T-helper 1 cell treated with Interleukin-12 subunit alpha and Interleukin-12 subunit beta and Interleukin-4 antibody, amounts not matched to agents 30 ng/mL and 1 ng/mL, for 36 hours (primary cell): Measurements from ENCODE around the gene SLIT3. TPM values are rescaled to one million over a fixed set of nuclear protein-coding genes. Genes with fewer than 3 reads are reported as not detected.
"Not testable (repeated sequence)": the region's sequence is repeated elsewhere in the genome, so short reads cannot be mapped to it uniquely, and the experiment has no call there.

Experiments
- intact Hi-C: fragments of 100-400 bp; cut with micrococcal nuclease; formaldehyde crosslinking; loops from one replicate; pipeline ENCODE4 v1.15.1; 2024
- total RNA-seq: library from RNA; stranded (reverse); gene quantifications from 2 replicates; pipeline ENCODE4 v1.2.3, GENCODE V29; 2022

SLIT3 gene
- total RNA-seq, 1 donor from 2014 or later, result not detected

DNA sequence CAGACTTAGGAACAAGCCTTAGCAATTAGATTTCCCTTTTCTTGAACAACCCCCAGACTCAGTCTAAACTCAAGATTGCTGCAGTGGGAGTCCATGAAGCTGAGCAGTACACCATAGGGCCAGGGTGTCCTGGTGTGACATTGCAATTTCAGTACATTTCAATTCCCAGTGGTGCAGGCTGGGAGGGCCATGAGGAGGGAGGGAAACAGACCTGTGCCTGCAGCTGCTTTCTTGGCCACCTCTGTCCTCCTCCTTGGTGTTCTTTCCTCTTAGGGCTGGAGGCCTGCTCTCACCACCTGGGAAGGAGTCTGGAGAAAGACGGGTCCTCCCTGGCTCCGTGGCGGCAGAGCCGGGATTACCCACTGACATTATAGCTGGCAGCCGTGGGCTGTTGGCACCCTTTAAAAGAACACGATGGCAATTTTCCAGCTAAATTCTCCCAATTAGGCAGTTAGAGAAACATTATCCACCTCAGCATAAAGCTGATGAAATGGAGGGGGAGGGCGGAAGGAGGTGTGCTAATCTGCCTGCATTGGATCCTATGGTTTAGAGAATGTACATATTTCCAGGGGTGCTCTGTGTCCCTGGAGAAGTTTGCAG, 186.4 kb downstream of the SLIT3 start:
- intact Hi-C loops, result no loop called here

DNA sequence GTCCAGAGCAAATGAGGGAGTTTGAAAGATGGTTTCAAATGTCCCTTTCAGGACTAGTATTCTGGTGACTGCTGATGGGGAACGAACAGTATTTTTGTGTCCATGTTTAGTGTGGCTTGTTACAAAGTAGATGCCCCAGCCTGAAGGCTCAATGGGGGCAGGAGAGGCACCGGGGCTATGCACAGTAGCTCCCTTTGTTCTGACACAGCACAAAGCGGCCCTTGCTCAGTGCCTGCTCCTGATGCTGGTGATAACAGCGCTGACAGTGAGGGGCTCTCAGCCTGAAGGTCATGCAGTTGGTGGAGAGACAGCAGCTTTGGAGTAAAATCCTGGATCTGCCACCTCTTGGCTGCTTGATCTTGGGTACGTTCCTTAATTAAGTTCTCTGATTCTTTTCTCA, 188.9 kb downstream of the SLIT3 start:
- intact Hi-C loops, result no loop called here

DNA sequence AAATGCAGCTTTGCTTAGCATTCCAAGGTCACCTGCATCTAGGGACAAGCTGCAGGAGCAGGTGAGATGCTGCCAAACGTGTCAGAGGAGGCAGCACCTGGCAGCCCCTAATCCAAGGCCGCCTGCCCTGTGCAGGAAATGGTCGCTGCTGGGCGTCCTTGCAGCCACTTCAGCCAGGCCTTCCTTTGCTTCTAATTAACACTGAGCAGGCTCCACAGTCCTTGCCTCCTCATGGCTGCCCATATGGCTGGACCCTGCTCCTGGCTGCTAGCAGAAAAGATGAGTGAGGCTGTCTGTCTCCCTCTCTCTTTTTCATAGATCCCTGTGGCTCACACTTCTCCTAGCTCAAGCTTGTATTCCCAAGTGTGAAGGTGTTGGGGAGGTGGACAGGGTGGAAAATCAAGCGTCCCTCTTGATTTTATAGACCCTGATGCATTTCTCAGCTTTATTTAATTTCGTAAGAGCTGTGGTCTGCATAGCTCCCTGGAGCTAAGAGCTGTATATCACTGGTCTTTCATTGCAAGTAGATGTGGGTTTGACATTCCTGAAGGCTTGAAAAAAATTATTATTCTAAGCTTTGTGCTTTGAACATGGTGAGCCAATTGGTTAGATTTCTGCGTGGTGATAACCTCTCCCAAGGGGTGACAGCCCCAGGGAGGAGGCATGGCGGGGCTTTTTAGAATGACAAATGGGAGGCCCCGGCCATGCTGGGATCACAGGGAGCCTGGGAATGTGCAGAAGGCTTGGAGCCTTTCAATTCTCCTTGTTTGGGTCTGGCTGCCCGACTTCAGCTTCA, 193.8 kb downstream of the SLIT3 start:
- intact Hi-C loops, result no loop called here

DNA sequence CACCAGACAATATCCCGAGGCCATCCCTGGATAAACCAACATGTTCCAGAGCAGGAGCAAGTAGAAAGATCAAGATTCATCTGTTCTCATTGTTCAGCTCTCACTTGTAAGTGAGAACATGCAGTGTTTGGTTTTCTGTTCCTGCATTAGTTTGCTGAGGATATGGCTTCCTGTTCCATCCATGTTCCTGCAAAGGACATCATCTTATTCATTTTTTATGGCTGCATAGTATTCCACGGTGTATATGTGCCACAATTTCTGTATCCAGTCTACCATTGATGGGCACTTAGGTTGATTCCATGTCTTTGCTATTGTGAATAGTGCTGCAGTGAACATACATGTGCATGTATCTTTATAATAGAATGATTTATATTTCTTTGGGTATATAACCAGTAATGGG, 195.4 kb downstream of the SLIT3 start:
- intact Hi-C loops, result not testable (repeated sequence)

DNA sequence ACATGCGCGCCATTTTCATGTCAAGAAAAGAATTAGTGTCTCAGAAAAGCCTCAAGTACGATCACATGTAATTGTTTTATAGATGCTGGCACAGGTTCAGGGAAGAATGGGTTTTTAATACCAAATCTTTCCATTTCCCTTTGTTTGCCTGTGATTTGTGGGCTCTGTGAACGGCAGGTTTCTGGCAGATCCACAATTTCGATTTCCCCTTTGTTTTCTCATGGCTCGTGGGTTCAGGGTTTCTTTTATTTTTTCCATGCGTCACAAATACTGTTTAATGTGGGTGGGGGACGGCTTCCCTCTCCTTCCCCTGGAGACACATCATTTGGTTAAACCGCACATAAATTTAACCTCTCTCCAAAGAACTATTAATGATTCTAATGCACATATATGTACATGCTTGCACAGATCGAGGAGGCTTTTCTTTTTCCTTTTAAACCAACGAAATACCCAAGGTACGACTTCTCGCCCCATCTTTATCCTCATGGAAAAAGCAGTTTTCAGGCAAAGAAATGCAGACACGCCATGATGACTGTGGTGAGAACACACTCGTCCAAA, 195.9 kb downstream of the SLIT3 start:
- intact Hi-C loops, result no loop called here

DNA sequence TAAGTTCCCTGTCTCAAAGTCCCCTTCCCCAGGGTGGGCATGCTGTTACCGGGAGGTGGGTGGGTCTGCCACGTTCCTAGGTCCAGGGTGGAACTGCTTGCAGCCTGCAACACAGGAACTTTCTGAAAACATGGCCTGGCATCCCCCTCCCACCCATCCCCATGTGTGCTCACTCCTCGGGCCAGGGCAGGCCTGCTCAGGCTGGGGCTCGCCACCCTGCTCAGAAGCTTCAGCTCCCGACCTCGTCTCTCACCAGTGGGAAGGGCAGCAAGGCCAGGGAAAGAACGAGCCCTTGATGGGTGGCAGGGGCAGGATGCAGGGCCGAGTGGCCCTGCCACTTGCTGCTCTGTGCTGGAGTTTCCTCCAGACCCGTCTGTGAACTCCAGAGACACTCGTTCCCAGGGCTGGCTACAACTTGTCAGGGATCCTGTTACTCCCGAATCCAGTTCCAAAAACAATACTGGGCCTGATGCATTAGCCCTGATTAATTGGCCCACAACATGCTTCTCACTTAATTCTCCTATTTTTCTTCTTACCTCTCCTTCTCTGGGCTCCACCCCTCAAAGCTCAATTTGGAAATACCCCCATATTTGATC, 197.3 kb downstream of the SLIT3 start:
- intact Hi-C loops, result no loop called here

DNA sequence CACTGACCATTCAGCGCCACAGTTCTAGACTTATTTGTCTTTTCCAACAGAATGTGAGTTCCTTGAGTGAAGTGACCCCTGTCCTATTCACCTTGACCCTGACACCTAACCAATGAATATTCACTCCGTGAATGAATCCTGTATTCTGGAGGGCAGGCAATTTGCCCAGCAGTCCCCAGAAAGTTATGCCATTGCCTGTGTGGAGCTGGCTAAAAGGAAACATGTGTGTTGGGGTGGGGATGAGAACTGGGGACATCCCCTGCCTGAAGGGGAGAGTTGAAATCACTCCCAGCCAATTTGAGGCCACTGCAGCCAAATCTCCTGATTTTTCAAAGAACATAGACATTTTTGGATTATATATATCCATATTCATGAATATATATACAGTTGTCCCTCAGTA, 199.0 kb downstream of the SLIT3 start:
- intact Hi-C loops, result no loop called here

DNA sequence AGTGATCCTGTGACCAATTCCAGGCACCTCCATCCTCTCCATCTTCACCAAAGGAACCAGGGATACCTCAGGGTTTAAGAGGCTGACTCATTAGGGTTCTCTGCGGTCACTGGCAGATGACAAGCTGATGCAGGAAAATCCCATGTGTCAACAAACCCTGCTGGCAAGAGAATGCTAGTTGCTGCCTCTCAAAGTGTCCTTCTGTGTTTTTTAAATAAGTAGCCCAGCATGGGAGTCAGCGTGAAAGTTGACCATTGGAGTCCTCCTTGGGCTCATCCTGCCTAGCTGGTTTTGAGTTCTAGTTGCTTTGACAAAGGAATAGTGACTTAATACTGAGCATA, 200.2 kb downstream of the SLIT3 start:
- intact Hi-C loops, result no loop called here

DNA sequence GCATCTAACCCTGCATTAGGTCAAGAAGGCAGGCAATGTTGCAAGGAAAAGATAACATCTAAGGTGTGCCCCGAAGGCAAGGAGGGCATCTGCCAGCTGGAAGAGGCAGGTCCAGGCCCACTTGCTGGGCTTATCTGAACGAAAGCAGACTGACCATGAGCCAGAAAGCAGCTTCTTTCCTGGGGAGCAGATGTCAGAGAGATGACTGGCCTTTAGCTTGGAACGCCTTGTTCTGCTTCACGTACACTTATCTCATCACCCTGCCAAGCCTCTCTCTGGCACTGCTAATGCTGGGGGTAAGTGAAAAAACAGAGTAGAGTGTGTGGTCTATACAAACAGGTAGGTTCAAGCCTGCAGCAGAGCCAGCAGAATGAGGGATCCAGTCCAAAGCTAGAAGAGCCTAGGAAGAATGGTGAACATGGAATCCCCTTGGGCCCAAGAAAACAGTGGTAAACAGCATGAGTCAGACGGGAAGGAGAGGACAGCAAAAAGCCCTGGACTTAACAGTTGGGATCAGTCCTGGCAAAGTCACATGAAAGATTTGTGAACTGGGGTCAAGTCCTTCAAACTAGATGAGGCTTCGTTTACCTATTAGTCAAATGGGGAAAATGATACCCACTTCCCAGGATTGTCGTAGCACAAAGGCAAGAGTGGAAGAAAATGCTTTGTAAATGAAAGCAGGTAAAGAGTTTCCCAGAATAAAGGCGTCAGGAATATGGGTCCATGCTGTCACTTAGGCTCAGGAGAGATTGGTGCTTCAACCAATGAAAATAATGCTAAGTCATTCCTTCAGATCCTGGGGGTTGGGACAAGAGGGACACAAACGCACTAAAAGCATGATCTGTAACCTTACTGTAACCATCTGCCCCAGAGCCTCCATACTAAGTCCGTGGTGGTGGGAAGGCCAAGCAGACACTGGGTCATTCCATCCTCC, 200.9 kb downstream of the SLIT3 start:
- intact Hi-C loops, result no loop called here

DNA sequence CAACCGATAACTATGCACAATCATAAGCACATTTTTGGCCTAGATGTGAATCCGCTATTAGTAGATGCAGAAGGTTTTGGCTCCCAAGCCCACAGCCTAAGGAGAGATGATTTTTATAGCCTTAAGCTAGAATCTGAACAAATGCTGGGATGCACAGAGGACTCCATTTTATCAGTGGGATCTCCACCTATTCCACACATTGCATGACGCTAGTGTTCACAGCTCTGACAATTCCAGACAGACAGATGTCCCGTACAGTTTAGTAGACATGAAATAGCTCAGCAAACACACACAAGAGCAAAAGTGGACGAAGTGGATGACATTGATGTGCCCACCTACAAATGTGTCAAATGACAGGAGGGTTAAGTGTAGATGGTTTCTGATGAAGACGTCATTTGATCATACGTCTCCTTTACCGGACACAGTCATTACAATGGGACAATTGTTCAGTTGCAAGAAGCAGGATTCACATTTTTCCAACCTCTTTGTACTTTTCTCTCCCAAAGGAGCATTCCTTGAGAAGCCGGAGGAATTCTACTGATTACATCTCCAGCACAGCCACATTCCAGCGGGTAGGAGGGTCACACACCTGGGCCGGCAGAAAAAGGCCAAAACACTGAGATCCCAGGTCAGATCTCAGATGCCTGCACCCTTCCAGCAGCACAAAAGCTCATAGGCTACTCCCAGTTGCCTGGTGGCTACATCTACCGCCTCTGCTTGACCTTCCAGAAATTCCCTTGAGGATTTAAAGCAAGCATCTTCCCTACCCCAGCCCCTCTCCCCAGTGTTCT, 202.4 kb downstream of the SLIT3 start:
- intact Hi-C loops, result no loop called here

DNA sequence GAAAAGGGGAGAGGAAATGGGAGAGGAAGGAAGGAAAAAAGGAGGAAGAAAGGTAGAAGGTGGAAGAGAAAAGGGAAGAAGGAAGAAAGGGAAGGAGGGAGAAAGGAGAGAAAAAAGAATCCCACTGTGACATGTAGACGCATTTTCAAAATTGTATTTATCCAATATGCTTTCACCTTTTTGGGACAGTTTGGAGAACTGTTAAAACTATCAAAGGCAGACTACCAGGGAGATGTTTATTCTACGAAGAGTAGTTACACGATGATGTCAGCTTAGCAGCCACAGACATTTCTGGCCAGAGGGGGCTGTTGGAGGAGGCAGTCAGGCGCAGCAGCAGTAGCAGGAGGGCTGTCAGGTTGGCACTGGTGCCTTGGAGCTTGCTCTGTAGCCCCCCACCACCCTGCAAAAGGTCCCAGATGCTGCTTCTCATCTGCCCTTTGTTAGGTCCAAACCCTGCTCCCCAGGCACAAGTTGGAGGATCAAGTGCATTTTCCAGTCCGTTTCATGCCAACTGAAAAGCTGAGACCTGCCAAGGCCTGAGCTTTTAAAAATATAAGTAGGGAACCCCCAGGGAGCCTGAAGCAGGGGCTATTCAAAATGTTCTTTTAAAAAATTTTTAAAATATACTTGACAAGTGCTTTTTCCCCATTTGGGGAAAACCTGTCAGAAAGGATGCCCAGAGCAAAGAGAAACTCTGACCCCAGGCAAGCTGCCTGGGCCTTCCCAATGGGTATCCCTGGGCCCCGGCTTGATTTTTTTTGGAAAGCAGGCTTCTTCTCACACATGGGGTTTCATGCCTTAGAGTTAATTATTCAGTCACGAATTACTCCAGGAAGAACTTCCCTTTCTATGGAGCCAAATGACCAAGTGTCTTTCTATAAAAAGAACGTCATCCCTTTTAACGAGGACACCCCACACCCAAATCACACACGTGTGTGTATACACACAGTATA, 203.3 kb downstream of the SLIT3 start:
- intact Hi-C loops, result no loop called here

DNA sequence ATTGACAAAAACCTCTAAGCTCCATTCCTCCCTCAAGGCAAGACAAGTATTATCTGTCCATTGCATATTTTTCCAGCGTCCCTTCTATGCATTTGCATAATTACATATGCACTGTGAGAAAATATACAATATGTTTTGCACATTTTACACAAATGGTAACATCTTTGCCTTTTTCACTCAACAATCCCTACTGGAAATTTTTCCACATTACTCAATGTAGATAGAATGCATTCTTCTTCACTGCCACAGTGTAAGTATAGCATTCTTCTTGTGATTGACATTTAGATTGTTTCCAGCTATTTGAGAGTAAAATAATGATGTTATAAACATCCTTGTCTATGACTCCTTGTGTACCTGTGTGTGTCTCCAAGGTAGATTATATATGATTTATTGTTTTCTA, 205.0 kb downstream of the SLIT3 start:
- intact Hi-C loops, result no loop called here

DNA sequence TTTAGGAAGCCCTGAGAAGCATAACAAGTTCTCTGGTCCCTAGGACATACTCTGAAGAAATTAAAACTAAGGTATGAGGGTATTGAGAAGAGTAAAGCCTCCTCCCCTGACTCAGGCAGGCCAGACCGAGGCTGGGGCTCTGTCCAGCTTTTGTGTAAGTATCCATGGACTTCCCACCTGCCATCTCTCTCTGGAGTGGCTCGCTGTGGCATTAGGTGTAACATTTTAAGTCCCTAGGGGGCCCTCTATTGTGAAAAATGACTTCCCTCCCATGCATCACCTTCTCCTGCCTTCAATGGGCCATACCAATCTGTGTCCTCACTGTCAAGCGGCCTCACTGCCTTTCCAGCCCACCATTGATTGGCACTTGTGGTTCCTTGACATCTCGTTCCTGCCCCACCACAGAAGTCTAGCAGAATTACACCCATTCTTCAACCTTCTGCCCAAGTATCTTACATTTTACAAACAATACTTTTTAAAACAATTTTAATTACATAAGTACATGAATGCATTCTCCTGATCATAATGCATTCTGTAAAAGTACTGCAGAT, 205.5 kb downstream of the SLIT3 start:
- intact Hi-C loops, result no loop called here

DNA sequence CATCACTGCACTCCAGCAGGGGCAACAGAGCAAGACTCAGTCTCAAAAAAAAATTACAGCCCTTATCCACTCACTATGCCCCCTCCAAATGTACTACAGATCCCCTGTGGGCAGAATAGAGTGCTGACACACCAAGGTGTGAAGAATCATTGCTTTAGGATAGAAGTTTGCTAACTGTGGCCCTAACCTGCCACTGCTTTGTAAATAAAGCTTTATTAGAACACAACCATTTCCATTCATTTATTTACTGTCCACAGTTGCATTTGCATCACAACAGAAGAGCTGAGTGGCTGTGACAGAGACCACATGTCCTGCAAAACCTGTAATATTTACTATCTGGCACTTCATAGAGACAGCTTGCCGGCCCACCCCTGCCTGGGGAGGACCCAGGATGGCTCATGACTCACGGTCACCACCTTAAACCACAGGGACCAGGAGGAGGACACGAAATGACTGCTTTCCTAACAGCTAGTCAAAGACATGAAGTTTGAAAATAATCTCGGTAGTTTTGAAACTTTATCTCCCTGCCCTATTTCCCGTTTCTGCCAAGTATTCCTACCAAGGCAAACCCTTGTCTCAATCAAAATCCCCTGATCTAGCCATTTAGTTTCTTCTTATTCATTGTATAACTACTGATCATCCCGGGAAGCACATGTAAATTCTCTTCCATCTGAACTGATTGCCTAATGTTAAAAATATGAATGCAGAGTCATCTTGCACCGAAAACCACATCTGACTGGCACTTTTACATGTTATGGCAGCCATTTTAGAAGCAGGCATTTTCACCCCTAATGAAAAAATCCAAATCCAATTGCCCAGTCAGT, 206.1 kb downstream of the SLIT3 start:
- intact Hi-C loops, result no loop called here

DNA sequence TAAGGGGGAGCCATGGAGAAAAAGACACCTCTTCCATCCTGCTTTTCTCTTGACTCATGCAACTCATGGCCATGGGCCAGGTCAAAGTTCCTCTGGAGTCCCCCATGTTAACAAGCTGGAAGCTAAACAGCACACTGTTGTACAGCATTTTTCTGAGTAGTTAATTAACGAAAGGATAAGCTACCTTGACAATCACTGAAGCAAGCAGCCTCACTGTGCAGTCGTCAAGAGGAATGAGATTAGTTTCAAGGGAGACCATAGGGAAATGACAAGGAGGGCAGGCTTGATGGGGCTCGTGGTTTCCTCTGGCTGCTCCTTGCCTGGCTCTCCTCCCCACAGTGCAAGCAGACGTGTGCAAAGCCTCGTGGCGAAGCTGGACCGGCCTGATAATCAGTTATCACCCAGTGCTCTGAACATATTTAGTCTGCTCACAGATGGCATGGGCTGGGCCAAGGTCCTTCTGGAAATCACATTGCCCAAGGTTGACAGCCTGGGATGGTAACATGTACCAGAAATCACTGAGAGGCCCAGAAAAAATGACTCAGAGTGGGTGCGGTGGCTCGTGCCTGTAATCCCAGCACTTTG, 209.5 kb downstream of the SLIT3 start:
- intact Hi-C loops, result no loop called here

DNA sequence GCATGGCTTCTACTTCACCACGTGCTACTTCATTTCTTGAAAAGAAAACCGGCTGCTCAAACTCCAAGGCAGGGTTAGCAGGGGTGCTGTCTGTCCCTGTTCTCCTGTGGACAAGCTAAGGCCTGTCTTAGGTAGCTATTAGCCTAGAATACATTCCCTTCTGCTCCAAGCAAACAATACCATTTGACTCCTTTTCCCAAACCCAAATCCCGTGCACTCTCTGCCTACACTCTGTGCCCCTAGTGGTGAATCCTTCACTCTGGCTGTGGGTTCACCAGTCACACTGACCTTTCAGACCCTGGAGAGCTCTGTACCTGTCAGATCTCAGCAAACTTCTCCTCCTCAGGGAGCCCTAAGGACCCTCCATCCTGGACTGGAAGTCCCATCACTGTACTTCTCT, 211.6 kb downstream of the SLIT3 start:
- intact Hi-C loops, result no loop called here

DNA sequence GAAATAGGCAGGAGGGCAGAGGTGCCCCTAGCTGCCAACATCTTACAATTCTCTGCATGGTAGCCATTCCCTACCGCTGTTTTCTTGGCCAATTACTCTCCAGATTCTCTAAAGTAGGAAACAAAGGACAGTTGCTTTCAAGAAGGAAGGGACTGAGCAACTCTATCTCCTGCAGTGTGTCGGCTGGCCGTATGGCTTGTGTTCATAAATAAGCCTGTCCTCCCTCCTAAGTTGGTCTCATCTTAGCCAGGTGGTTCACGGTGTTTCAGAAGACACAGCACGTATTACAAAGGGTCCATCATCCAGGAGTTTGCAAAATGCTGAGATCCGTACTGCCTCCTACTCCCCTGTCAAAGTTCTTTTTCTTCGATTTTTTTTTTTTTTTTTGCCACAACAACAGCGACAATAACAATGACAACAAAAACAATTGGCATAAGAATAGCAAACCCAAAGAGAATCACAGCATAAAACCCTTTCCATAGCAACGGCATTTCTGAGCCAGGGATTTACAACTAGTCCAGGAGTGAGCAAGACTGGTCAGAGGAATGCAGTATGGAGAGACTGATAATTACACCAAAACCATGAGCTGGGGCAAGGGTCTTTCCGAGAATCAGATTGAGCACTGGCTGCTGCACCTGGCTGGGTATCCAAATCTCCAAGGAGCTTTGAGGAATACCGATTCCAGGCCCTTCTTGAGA, 212.8 kb downstream of the SLIT3 start:
- intact Hi-C loops, result no loop called here
